Body of pancreas (tissue), 4 donors: ENCODE data around the gene ZFYVE16. TPM values are rescaled to one million over a fixed set of nuclear protein-coding genes. Genes with fewer than 3 reads are reported as not detected.
A peak's percentile ranks its signal among the peaks of the same experiment; 100 is the strongest.
"Not testable (repeated sequence)": the region's sequence is repeated elsewhere in the genome, so short reads cannot be mapped to it uniquely, and the experiment has no call there.

Experiments used
- ATAC-seq: fragments of 150-250 bp; one replicate; pipeline ENCODE4 v1.9.1; 2016
- DNase-seq, 4 donors: peaks; one replicate each; pipeline ENCODE4 v3.0.0-alpha.2; 2019
- H3K27ac ChIP-seq, 4 donors: fragments of 200-600 bp; sonication (generic); 1 replicate in 3 of 4; 2 replicates in 1 of 4; pipeline versions ENCODE4 v1.5.1 to v1.6.1; 2016 to 2019; ENCODE audit warnings: mild to moderate bottlenecking in 1 of 4, mixed read lengths in 1 of 4, moderate library complexity in 1 of 4
- H3K27me3 ChIP-seq, 2 donors: fragments of 200-600 bp; sonication (generic); one replicate each; pipeline ENCODE4 v1.6.0; 2016; ENCODE audit warnings: mild to moderate bottlenecking in 1 of 2
- H3K36me3 ChIP-seq, 2 donors: fragments of 200-600 bp; sonication (generic); replicated peaks in 1 of 2; 2 replicates each; pipeline ENCODE4 v1.5.1; 2016; ENCODE audit warnings: low read depth in 2 of 2; ENCODE audit not compliant: insufficient read depth in 1 of 2
- H3K4me1 ChIP-seq: fragments of 200-600 bp; sonication (generic); one replicate; pipeline ENCODE4 v1.6.0; 2016
- H3K4me3 ChIP-seq, 2 donors: fragments of 200-600 bp; sonication (generic); 1 replicate in 1 of 2; 2 replicates in 1 of 2; pipeline ENCODE4 v1.5.1; 2016 to 2019
- H3K9me3 ChIP-seq, 3 donors: fragments of 200-600 bp; sonication (generic); 1 replicate in 2 of 3; 2 replicates in 1 of 3; pipeline ENCODE4 v1.5.1; 2016
- POLR2A ChIP-seq, 3 donors: fragments of 450-650 bp; IDR thresholded peaks; one replicate each; pipeline ENCODE4 v1.6.1; 2016; ENCODE audit warnings: antibody characterized with exemption in 3 of 3, mild to moderate bottlenecking in 2 of 3
- WGBS, 2 donors: methylation state at CpG; one replicate each; pipeline ENCODE4 v1.1.5; 2017; 5-methylcytosine and 5-hydroxymethylcytosine counted together
- intact Hi-C: fragments of 100-400 bp; cut with DNase I; formaldehyde crosslinking; loops from one replicate; pipeline ENCODE4 v1.15.1; 2023
- total RNA-seq, 2 donors: library from RNA; depleted of rRNA; stranded (reverse); fragments of >200 nt; gene quantifications; one replicate each; pipeline ENCODE4 v1.1.0, GENCODE V29; 2016
- TF ChIP-seq, protein P1 (sequence below), 7 experiments: fragments of 450-650 bp in 4 of 7; fragments of 200-600 bp in 3 of 7; sonication (generic) in 3 of 7; IDR thresholded peaks; one replicate each; pipeline ENCODE4 v1.5.1; 2016 to 2019; ENCODE audit warnings: antibody characterized with exemption in 7 of 7

The ZFYVE16 gene
- total RNA-seq, 2 donors from 2014 or later: 10.2 to 19.5 TPM

DNA sequence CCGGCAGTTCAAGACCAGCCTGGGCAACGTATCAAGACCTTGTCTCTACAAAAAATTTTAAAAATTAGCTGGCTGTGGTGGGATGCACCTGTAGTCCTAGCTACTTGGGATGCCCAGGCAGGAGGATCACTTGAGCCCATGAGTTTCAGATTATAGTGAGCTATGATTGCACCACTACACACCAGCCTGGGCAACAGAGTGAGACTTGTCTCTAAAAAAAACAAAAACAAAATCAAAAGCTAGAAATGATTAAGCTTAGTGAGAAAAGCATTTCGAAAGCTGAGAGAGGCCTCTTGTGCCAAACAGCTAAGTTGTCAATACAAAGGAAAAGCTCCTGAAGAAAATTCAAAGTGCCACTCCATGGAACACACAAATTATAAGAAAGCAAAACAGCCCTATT, 84.9 kb downstream of the ZFYVE16 start:
- ATAC-seq: no peak
- Histone ChIP-seq H3K4me1 (no peaks in the 10 kb centered on the region), H3K27me3 (no peaks in the 10 kb centered on the region), H3K4me3 (no peak overlapping the region), H3K27ac (no peak overlapping the region), H3K36me3 (no peaks in the 10 kb centered on the region), H3K9me3 (no peaks in the 10 kb centered on the region)
- intact Hi-C loops: no loop called here
- no peak for TF ChIP-seq POLR2A (IDR thresholded peaks at IDR 0.05)
- TF ChIP-seq, protein P1, sequence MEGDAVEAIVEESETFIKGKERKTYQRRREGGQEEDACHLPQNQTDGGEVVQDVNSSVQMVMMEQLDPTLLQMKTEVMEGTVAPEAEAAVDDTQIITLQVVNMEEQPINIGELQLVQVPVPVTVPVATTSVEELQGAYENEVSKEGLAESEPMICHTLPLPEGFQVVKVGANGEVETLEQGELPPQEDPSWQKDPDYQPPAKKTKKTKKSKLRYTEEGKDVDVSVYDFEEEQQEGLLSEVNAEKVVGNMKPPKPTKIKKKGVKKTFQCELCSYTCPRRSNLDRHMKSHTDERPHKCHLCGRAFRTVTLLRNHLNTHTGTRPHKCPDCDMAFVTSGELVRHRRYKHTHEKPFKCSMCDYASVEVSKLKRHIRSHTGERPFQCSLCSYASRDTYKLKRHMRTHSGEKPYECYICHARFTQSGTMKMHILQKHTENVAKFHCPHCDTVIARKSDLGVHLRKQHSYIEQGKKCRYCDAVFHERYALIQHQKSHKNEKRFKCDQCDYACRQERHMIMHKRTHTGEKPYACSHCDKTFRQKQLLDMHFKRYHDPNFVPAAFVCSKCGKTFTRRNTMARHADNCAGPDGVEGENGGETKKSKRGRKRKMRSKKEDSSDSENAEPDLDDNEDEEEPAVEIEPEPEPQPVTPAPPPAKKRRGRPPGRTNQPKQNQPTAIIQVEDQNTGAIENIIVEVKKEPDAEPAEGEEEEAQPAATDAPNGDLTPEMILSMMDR (IDR thresholded peaks at IDR 0.05): no peak
- 77 to 86% methylated on average over 3 of the region's 3 CpGs for WGBS, 2 donors
- no peak for DNase-seq

DNA sequence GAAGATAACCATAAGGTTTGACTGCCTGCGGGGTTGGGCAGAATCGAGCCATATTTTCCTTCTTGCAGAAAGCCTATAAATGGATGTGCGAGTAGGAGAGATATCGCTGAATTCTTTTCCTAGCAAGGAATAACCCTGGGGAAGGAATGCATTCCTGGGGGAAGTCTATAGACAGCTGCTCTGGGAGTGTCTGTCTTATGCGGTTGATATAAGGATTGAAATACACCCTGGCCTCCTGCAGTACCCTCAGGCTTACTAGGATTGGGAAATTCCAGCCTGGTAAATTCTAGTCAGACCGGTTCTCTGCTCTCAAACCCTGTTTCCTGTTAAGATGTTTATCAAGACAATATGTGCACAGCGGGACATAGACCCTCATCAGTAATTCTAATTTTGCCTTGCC, 85.6 kb downstream of the ZFYVE16 start:
- H3K4me3 ChIP-seq, H3K36me3 ChIP-seq, H3K27ac ChIP-seq, DNase-seq, H3K27me3 ChIP-seq, H3K4me1 ChIP-seq, H3K9me3 ChIP-seq, intact Hi-C loops, ATAC-seq: not testable (repeated sequence)
- 74 to 83% methylated on average over 7 of the region's 7 CpGs for WGBS, 2 donors

DNA sequence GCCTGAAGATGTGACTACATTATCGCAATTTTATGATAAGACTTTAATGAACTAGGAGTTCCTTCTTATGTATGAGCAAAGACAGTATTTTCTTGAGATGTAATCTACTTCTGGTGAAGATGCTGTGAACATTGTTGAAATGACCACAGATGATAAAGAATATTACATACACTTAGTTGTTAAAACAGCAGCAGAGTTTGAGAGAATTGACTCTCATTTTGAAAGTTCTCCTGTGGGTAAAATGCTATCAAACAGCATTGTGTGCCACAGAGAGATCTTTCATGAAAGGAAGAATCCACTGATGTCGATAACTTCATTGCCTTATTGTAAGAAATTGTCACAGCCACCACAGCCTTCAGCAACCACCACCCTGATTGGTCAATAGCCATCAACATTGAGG, 88.0 kb downstream of the ZFYVE16 start:
- WGBS, 2 donors: 94 to 96% methylated on average over 2 of the region's 2 CpGs
- ATAC-seq: no peak
- H3K36me3 ChIP-seq: no peaks in the 10 kb centered on the region

DNA sequence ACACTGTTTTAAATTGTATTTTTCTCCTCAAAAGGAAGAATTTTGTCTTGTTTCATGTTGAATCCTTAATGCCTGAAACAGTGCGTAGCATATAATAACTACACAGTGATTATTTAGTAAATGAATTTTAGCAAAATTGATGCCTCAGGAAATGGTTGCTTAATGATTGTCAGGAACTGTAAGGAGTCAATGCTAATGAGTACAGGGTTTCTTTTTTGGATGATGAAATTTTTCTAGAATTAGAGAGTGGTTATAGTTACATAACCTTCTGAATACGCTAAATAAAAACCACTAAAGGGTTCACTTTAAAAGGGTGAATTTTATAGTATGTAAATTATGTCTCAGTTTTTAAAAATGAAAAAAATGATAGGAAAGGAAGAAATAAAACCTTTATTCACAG, 94.9 kb downstream of the ZFYVE16 start:
- TF ChIP-seq, protein P1 (IDR thresholded peaks at IDR 0.05): no peak
- no peak for TF ChIP-seq POLR2A (IDR thresholded peaks at IDR 0.05)
- ATAC-seq (no peak), DNase-seq (no peak)
- Histone ChIP-seq H3K4me3 (no peak overlapping the region), H3K36me3 (no peaks in the 10 kb centered on the region), H3K27me3 (no peaks in the 10 kb centered on the region), H3K9me3 (no peaks in the 10 kb centered on the region), H3K4me1 (no peaks in the 10 kb centered on the region), H3K27ac (no peak overlapping the region)
- intact Hi-C loops: no loop called here
- WGBS, 2 donors: 90 to 93% methylated on average over 2 of the region's 2 CpGs

More for the DNA sequence above, 88.0 kb downstream of the ZFYVE16 start:
- intact Hi-C loops: no loop called here
- H3K9me3 ChIP-seq: no peaks in the 10 kb centered on the region
- H3K4me1 ChIP-seq: no peaks in the 10 kb centered on the region
- H3K27ac ChIP-seq: no peak overlapping the region
- no peak for DNase-seq
- TF ChIP-seq, protein P1 (IDR thresholded peaks at IDR 0.05): no peak
- no peaks in the 10 kb centered on the region for H3K27me3 ChIP-seq
- no peak overlapping the region for H3K4me3 ChIP-seq

DNA sequence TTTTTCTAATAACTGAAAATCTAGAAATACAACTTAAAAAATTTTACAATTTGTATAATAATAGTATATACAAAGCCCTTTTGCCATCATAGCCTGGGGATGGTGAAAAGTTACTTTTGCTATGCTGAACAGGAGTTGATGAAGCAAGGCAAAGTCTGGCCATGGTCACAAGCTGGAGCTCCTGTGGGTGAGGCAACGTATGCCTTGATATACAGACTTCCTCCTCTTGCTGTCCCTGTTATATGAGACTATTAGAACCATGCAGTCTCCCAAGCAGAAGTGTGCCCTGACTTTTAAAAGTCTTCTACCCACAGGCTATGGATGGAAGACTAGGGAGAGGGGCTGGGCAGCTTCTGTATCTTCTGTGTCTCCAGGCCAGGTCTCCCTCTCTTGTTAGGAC, 95.8 kb downstream of the ZFYVE16 start:
- Histone ChIP-seq H3K27me3 (no peaks in the 10 kb centered on the region), H3K9me3 (no peaks in the 10 kb centered on the region), H3K36me3 (no peaks in the 10 kb centered on the region), H3K4me1 (no peaks in the 10 kb centered on the region), H3K27ac (no peak overlapping the region), H3K4me3 (no peak overlapping the region)
- TF ChIP-seq, protein P1 (IDR thresholded peaks at IDR 0.05): no peak
- no peak for TF ChIP-seq POLR2A (IDR thresholded peaks at IDR 0.05)
- ATAC-seq (no peak), DNase-seq (peak in 1 of 4 donors; percentile 15)
- WGBS, 2 donors: 65 to 67% methylated on average over 1 of the region's 1 CpG
- intact Hi-C loops: no loop called here
